ENCODE data around the gene PMM1. TPM values are rescaled to one million over a fixed set of nuclear protein-coding genes. Genes with fewer than 3 reads are reported as not detected.
A peak's percentile ranks its signal among the peaks of the same experiment; 100 is the strongest.
"Not testable (repeated sequence)": the region's sequence is repeated elsewhere in the genome, so short reads cannot be mapped to it uniquely, and the experiment has no call there.

Gene PMM1
- total and polyA plus RNA-seq, 5 donors: 12.6 to 21.4 (median 19.1) TPM

- H3K4me3 ChIP-seq (ENCODE audit: low read length): peak overlapping the region; percentile 69
- peak overlapping the region; percentile 83 for H3K27ac ChIP-seq (ENCODE audit: low read length)
- H3K4me1 ChIP-seq (ENCODE audit: control insufficient read depth, insufficient read depth, low read length): peaks cover 12% of the 10 kb centered on the region
- ATAC-seq: peak in 1 of 2 donors; percentile 2
- no peaks in the 10 kb centered on the region for H3K9me3 ChIP-seq (ENCODE audit: control insufficient read depth, low read length)
- intact Hi-C loops (cut with DNase I): no loop called here
- H3K27me3 ChIP-seq (ENCODE audit: control insufficient read depth, insufficient read depth): no peaks in the 10 kb centered on the region
- DNase-seq: no peak
- WGBS: 42% methylated on average over 10 of the region's 10 CpGs
Measured at GRCh38 chr22:41563051-41563711, 26.5 kb downstream of the PMM1 start.

DNA sequence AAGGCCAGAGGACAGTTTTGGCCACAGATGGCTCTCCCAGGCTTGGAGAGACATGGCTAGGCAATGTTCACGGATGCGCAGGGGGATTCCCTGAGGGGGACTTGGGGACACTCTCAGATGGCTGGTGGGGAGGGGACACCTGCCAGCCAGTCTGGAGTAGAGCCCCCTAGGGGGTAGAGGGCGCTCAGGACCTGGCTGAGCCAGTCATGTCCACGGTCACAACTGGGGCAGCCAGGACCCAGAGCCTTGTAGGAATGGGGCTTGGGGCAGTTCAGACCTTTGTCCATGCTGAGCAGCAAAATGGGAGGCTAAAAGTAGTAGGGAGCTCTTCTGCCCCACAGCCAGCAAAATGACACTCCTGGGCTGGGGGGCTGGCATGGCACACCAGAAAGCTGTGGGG lies 27.2 kb downstream of the PMM1 start:
- peak overlapping the region; percentile 83 for H3K27ac ChIP-seq (ENCODE audit: low read length)
- no peaks in the 10 kb centered on the region for H3K27me3 ChIP-seq (ENCODE audit: control insufficient read depth, insufficient read depth)
- H3K9me3 ChIP-seq (ENCODE audit: control insufficient read depth, low read length): no peaks in the 10 kb centered on the region
- DNase-seq (no peak), ATAC-seq (no peak)
- peak overlapping the region; percentile 69 for H3K4me3 ChIP-seq (ENCODE audit: low read length)
- peaks cover 17% of the 10 kb centered on the region for H3K4me1 ChIP-seq (ENCODE audit: control insufficient read depth, insufficient read depth, low read length)
- intact Hi-C loops (cut with DNase I): no loop called here
- WGBS: 60% methylated on average over 4 of the region's 4 CpGs

- Histone ChIP-seq H3K27ac (ENCODE audit: low read length) (peak overlapping the region; percentile 97), H3K9me3 (ENCODE audit: control insufficient read depth, low read length) (no peaks in the 10 kb centered on the region)
- 38% methylated on average over 5 of the region's 5 CpGs for WGBS
Measured at GRCh38 chr22:41561788-41562187, 27.9 kb downstream of the PMM1 start.

DNA sequence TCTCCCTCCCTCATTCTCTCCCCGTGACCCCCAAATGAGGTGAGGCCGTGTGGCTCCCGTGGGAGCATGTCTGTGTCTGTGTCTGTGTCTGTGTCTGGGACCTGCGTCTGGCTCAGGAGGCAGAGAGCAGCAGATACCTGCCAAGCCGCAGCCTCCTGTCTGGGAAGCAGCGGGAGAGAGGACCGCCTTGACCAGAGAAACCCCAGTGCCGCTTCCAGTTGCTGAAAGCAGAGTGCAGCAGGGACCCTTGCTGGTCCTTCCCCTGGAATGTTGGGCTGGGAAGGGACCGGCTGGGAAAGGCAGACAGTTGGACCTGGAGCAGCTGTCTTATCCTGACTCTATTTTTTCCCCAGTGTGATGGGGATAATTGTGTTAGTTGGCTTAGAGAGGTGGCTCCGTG lies 28.3 kb downstream of the PMM1 start:
- H3K4me1 ChIP-seq (ENCODE audit: control insufficient read depth, insufficient read depth, low read length): peaks cover 16% of the 10 kb centered on the region
- H3K27ac ChIP-seq (ENCODE audit: low read length): peak overlapping the region; percentile 97
- DNase-seq: no peak
- 27% methylated on average over 10 of the region's 10 CpGs for WGBS
- no peaks in the 10 kb centered on the region for H3K27me3 ChIP-seq (ENCODE audit: control insufficient read depth, insufficient read depth)
- no peaks in the 10 kb centered on the region for H3K9me3 ChIP-seq (ENCODE audit: control insufficient read depth, low read length)
- ATAC-seq: peak; percentile 0 to 10
- intact Hi-C loops (cut with DNase I): no loop called here
- peak overlapping the region; percentile 69 for H3K4me3 ChIP-seq (ENCODE audit: low read length)

More at GRCh38 chr22:41561788-41562187, 27.9 kb downstream of the PMM1 start:
- Histone ChIP-seq H3K4me3 (ENCODE audit: low read length) (peak overlapping the region; percentile 69), H3K27me3 (ENCODE audit: control insufficient read depth, insufficient read depth) (no peaks in the 10 kb centered on the region), H3K4me1 (ENCODE audit: control insufficient read depth, insufficient read depth, low read length) (peaks cover 16% of the 10 kb centered on the region)
- DNase-seq (peak; percentile 49 to 82 (median 76)), ATAC-seq (peak; percentile 51 to 57)
- intact Hi-C loops (cut with DNase I): no loop called here

GRCh38 chr22:41560095-41560471 lies 29.6 kb downstream of the PMM1 start:
- DNase-seq: no peak
- Histone ChIP-seq H3K4me3 (ENCODE audit: low read length) (peak overlapping the region; percentile 69), H3K9me3 (ENCODE audit: control insufficient read depth, low read length) (no peaks in the 10 kb centered on the region), H3K4me1 (ENCODE audit: control insufficient read depth, insufficient read depth, low read length) (peaks cover 11% of the 10 kb centered on the region), H3K27me3 (ENCODE audit: control insufficient read depth, insufficient read depth) (no peaks in the 10 kb centered on the region), H3K27ac (ENCODE audit: low read length) (peak overlapping the region; percentile 97)
- WGBS: 46% methylated on average over 6 of the region's 6 CpGs
- intact Hi-C loops (cut with DNase I): no loop called here
- ATAC-seq: peak; percentile 5 to 21

- peak overlapping the region; percentile 28 for H3K27ac ChIP-seq (ENCODE audit: low read length)
- intact Hi-C loops (cut with DNase I); H3K4me1 ChIP-seq (ENCODE audit: control insufficient read depth, insufficient read depth, low read length); ATAC-seq; H3K4me3 ChIP-seq (ENCODE audit: low read length); DNase-seq; H3K9me3 ChIP-seq (ENCODE audit: control insufficient read depth, low read length); H3K27me3 ChIP-seq (ENCODE audit: control insufficient read depth, insufficient read depth): not testable (repeated sequence)
- WGBS: 88% methylated on average over 13 of the region's 13 CpGs
Measured at GRCh38 chr22:41558241-41558630, 31.4 kb downstream of the PMM1 start.

DNA sequence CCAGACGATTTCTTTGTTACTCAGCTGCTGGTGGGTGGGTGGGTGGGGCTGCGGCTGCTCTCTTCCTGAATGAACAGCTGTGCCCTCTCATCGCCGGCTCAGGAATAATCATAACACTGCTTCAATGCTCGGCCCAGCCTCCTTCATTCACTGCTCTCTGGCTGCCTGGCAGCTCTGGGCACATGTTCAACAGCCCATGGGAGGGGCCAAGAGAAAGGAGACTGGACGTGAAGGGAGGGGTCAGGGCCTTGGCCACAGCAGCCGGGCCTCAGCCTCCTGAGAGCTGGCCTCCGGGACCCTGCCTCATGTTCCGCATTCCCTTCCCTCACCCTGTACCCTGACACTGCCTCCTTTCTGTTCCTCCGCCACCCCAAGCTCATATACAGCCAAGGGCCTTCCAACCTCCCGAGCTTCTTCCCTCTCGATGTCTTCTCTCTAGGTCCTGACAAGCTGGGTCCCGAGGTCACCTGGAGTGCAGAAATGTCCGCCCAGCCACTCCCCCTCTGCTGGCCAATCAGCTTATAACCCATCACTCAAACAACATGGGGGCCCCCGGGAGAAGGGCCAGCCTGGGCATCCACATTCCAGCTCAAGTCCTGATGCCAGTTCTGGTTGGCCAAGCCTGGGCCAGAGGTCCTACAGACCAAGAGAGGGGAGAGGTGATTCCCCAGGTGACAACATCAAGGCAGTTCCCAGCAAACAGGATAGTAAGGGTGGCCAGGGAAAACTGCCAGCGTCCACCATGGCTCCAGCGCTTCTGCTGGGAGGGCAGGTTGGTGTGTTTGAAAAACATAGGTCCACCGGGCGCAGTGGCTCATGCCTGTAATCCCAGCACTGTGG lies 32.0 kb downstream of the PMM1 start:
- Histone ChIP-seq H3K27me3 (ENCODE audit: control insufficient read depth, insufficient read depth) (no peaks in the 10 kb centered on the region), H3K4me1 (ENCODE audit: control insufficient read depth, insufficient read depth, low read length) (peaks cover 9% of the 10 kb centered on the region), H3K9me3 (ENCODE audit: control insufficient read depth, low read length) (no peaks in the 10 kb centered on the region), H3K4me3 (ENCODE audit: low read length) (no peak overlapping the region), H3K27ac (ENCODE audit: low read length) (peak overlapping the region; percentile 28)
- WGBS: 35% methylated on average over 19 of the region's 19 CpGs
- ATAC-seq (peak; percentile 59 to 66), DNase-seq (peak; percentile 89 to 94 (median 94))
- intact Hi-C loops (cut with DNase I): no loop called here

DNA sequence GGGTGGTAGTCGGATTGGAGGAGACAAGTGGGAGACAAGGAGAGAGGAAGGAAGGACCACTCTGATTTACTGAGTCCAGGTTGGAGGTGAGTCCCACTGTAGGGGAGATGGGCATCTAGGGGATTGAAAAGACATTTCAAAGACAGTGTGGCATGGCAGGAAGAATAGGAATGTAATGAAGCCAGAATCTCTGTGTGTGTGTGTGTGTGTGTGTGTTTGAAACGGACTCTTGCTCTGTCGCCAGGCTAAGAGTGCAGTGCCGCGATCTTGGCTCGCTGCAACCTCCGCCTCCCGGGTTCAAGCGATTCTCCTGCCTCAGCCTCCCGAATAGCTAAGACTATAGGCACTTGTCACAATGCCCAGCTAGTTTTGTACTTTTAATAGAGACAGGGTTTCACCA lies 33.1 kb downstream of the PMM1 start:
- WGBS: 84% methylated on average over 10 of the region's 10 CpGs
- Histone ChIP-seq H3K27me3 (ENCODE audit: control insufficient read depth, insufficient read depth) (no peaks in the 10 kb centered on the region), H3K9me3 (ENCODE audit: control insufficient read depth, low read length) (no peaks in the 10 kb centered on the region), H3K4me3 (ENCODE audit: low read length) (no peak overlapping the region), H3K4me1 (ENCODE audit: control insufficient read depth, insufficient read depth, low read length) (peaks cover 9% of the 10 kb centered on the region), H3K27ac (ENCODE audit: low read length) (no peak overlapping the region)
- ATAC-seq: no peak
- DNase-seq: no peak
- intact Hi-C loops (cut with DNase I): no loop called here

DNA sequence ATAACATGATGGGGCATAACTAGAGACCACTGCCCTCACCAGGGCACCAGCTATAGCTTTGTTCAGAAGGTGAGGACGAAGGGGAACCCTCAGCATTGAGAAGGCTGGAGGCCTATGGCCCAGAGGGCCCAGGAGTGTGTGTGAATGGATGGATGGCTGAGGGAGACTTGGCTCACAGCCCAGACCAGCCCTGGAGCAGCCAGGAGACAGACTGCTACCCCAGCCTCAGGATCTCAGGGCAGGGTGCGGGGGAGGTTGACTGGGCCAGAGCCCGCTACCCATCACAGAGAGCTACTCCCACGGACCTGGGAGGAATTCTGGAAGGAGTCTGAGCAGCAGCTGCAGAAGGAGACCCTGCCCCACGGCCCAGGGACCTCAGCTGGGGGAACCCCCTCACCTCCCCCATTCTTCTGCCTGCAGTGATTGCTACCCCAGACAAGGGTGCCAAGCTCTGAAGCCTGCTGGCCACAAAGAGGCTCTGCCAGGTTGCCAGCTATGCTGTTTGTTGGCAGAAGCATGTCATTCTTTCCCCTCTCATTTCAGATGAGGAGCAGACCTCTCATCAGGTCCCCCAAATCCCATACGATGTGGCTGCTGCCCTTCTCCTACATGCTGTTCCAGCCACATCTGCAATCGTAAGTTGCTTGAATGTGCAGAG lies 34.2 kb downstream of the PMM1 start:
- 64% methylated on average over 7 of the region's 7 CpGs for WGBS
- DNase-seq: peak in 2 of 3 donors; percentile 73 to 78
- intact Hi-C loops (cut with DNase I): no loop called here
- H3K9me3 ChIP-seq (ENCODE audit: control insufficient read depth, low read length): no peaks in the 10 kb centered on the region
- ATAC-seq: peak; percentile 4 to 25
- H3K27ac ChIP-seq (ENCODE audit: low read length): no peak overlapping the region
- peaks cover 9% of the 10 kb centered on the region for H3K4me1 ChIP-seq (ENCODE audit: control insufficient read depth, insufficient read depth, low read length)
- no peak overlapping the region for H3K4me3 ChIP-seq (ENCODE audit: low read length)
- H3K27me3 ChIP-seq (ENCODE audit: control insufficient read depth, insufficient read depth): no peaks in the 10 kb centered on the region

DNA sequence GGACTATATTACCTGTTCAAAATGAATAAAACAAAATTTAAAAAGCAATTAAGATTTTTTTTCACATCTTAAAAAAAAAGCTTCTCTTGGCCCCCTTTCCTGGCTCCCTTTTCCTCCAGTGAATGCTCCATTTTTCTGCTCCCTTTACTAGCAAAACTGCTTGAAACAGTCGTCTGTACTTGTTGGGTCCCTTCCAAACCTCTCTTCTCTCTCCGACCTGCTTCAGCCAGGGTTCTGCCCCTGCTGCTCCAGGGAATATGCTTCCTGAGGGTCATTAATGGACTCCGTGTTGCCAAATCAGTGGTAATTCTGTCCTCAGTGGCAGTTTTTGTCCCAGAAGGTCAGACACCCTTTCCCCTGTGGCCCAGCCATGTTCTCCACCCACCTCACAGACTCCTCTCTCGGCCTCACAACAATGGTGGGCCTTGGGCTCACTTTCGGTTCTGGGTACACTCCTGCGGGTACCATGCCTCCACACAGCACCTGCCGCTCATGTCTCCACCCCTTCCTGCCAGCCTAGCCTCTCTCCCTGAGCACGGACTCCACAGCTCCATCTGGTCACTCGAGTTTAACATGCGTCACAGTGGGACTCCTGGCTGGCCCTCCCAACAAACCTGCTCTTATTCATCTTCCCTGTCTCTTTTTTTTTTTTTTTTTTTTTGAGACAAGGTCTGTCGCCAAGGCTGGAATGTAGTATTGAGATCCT lies 37.6 kb downstream of the PMM1 start:
- no peaks in the 10 kb centered on the region for H3K9me3 ChIP-seq (ENCODE audit: control insufficient read depth, low read length)
- H3K4me1 ChIP-seq (ENCODE audit: control insufficient read depth, insufficient read depth, low read length): peaks cover 2% of the 10 kb centered on the region
- no peak overlapping the region for H3K4me3 ChIP-seq (ENCODE audit: low read length)
- H3K27ac ChIP-seq (ENCODE audit: low read length): no peak overlapping the region
- no peaks in the 10 kb centered on the region for H3K27me3 ChIP-seq (ENCODE audit: control insufficient read depth, insufficient read depth)
- ATAC-seq: no peak
- DNase-seq: peak in 1 of 3 donors; percentile 32
- 63% methylated on average over 11 of the region's 11 CpGs for WGBS
- intact Hi-C loops (cut with DNase I): no loop called here

All from right cardiac atrium (tissue), 5 donors.